PC-9 (cell line): ENCODE data around the gene MEF2B.

ENCODE experiments used
- CTCF ChIP-seq: fragments of 200-600 bp; sonication (generic); conservative IDR thresholded peaks from 2 replicates; pipeline ENCODE4 v1.6.1; 2017; ENCODE audit warnings: mixed run types, antibody characterized with exemption, mild to moderate bottlenecking, moderate library complexity
- EZH2 ChIP-seq: fragments of 200-600 bp; sonication (generic); IDR thresholded peaks from 2 replicates; pipeline ENCODE4 v1.8.0; 2017; ENCODE audit warnings: antibody characterized with exemption, low read depth

GRCh38 chr19:19169236-19170052 is 619 bp downstream of the MEF2B start:
- TF ChIP-seq EZH2 (no peak), CTCF (no peak)
